PC-3 (cell line): Measurements from ENCODE around the gene ATXN7L2.

Experiments
- EZH2 ChIP-seq: fragments of 300-600 bp; sonication (generic); IDR thresholded peaks from one replicate; pipeline ENCODE4 v1.6.1; 2017; ENCODE audit warnings: antibody characterized with exemption, mild to moderate bottlenecking, low read length; ENCODE audit not compliant: unreplicated experiment
- EZH2phosphoT487 ChIP-seq: fragments of 300-600 bp; sonication (generic); IDR thresholded peaks from 2 replicates; pipeline ENCODE4 v1.6.1; 2018; ENCODE audit warnings: mild to moderate bottlenecking, antibody characterized with exemption, low read length, borderline replicate concordance
- TF ChIP-seq, protein P1 (sequence below): fragments of 300-600 bp; sonication (generic); conservative IDR thresholded peaks from 2 replicates; pipeline ENCODE4 v1.5.1; 2017; ENCODE audit warnings: antibody characterized with exemption, low read depth, mild to moderate bottlenecking, low read length

DNA sequence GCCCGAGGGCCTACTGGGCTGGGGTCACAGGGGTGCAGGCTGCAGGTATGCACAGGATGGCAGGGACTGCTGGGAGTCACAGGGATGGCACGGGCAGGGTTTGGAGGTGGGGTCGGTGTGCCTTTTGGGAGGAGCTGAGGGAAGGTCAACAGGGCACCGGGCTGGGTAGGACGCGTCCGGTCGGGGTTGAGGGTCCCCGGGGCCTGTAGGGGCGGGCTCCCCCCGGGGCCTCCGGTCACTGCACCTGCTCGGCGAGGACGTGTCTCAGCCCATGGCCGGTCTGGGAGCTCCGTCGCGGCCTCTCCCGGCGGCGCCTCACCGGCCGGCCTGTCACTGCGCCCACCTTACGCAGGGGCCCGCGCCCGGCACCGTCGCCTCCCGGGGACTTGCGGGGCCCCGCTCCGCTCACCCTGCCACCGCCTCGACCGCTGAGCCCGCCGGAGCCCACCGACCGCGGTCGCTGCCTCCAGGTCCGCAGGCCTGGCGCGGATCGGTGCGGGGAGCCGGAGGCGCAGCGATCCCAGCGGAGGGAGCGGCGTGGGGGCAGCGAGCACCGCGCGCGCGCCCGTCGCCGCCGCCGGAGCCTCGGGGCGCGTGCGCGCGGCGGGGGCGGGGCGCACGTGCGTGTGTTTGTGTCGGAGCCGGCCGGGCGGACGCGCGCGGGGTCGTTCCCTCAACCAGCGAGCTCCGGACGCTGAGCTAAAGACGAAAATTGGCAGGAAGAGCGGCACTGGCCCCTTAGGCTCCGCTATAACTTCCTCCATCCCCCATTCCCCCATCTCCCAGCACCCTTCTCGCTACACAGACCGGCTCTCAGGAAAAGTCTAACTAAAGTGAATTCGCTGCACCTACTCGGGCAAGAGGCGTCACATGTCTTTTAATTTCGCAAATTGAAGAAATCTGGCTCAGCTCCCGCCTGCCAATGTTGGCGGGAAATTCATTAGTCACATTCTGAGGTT is 25.8 kb downstream of the ATXN7L2 start, which contains the start of gene AMIGO1:
- TF ChIP-seq, protein P1, sequence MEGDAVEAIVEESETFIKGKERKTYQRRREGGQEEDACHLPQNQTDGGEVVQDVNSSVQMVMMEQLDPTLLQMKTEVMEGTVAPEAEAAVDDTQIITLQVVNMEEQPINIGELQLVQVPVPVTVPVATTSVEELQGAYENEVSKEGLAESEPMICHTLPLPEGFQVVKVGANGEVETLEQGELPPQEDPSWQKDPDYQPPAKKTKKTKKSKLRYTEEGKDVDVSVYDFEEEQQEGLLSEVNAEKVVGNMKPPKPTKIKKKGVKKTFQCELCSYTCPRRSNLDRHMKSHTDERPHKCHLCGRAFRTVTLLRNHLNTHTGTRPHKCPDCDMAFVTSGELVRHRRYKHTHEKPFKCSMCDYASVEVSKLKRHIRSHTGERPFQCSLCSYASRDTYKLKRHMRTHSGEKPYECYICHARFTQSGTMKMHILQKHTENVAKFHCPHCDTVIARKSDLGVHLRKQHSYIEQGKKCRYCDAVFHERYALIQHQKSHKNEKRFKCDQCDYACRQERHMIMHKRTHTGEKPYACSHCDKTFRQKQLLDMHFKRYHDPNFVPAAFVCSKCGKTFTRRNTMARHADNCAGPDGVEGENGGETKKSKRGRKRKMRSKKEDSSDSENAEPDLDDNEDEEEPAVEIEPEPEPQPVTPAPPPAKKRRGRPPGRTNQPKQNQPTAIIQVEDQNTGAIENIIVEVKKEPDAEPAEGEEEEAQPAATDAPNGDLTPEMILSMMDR = no peak
- TF ChIP-seq EZH2phosphoT487 (no peak), EZH2 (no peak)
